GM12874 (cell line): Measurements from ENCODE around the gene CIDEB.

Source experiments
- TF ChIP-seq, protein P1 (sequence below): IDR thresholded peaks from 2 replicates; pipeline ENCODE4 v1.5.1; 2011; ENCODE audit warnings: low read depth, mild to moderate bottlenecking, control low read depth, low read length, moderate library complexity; ENCODE audit not compliant: insufficient read depth

Gene CIDEB

GRCh38 chr14:24261256-24261968, 46.4 kb downstream of the CIDEB start:
- TF ChIP-seq, protein P1, sequence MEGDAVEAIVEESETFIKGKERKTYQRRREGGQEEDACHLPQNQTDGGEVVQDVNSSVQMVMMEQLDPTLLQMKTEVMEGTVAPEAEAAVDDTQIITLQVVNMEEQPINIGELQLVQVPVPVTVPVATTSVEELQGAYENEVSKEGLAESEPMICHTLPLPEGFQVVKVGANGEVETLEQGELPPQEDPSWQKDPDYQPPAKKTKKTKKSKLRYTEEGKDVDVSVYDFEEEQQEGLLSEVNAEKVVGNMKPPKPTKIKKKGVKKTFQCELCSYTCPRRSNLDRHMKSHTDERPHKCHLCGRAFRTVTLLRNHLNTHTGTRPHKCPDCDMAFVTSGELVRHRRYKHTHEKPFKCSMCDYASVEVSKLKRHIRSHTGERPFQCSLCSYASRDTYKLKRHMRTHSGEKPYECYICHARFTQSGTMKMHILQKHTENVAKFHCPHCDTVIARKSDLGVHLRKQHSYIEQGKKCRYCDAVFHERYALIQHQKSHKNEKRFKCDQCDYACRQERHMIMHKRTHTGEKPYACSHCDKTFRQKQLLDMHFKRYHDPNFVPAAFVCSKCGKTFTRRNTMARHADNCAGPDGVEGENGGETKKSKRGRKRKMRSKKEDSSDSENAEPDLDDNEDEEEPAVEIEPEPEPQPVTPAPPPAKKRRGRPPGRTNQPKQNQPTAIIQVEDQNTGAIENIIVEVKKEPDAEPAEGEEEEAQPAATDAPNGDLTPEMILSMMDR: no peak

DNA sequence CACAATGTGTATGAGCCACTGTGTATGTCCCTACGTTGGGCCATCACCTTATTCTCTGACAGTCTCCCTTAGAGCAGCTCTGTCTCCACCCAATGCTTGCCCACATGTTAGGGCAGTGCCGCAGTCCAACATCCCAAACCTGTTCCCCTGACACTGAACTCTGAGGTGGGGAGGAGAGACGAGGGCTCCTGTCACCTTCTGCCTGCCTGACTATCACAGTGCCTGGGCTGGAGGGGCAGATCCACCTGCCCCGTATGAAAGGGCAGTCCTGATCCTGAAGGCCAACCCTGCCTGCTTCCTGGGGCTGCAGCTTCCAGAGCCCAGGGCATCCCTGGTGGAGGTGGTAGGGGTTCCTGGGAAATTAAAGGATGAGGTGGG, 47.0 kb downstream of the CIDEB start:
- TF ChIP-seq, protein P1: no peak

DNA sequence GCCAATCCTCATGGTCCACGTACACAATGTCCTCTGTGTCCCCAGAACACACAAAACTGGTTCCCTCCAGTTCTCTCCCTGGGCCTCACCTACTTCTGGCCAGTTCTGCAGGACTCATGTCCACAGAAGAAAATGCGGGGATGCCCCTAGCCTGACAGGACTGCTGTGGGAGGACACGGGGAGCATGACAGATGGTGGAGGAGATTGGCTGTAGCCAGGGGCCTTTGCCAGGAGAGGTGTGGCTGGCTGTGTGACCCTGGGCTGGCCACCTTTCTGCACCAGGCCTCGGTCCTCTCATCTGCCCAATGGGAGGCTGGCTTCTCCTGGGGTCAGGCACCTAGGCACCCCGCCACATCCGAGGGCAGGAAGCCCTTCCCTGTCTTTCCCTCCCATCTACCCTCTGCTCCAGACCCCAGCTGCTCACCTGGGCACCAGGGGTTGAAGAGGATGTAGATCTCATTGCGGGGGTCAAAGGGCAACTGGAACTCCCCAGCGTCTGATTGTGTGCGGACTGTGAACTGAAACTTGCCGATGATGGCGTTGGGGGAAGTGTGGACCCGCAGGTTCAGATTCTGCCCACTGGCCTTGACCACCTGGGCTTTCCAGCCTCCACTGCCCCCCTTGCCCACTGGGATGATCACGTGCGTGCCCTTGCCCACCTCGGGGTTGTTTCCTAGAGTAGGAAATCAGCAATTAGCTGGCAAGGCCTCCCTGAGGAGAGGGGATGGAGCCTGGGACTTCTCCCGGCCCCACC, 47.6 kb downstream of the CIDEB start:
- TF ChIP-seq, protein P1: no peak

- TF ChIP-seq, protein P1: no peak
These were observed 48.3 kb downstream of the CIDEB start for GRCh38 chr14:24259282-24260025.

DNA sequence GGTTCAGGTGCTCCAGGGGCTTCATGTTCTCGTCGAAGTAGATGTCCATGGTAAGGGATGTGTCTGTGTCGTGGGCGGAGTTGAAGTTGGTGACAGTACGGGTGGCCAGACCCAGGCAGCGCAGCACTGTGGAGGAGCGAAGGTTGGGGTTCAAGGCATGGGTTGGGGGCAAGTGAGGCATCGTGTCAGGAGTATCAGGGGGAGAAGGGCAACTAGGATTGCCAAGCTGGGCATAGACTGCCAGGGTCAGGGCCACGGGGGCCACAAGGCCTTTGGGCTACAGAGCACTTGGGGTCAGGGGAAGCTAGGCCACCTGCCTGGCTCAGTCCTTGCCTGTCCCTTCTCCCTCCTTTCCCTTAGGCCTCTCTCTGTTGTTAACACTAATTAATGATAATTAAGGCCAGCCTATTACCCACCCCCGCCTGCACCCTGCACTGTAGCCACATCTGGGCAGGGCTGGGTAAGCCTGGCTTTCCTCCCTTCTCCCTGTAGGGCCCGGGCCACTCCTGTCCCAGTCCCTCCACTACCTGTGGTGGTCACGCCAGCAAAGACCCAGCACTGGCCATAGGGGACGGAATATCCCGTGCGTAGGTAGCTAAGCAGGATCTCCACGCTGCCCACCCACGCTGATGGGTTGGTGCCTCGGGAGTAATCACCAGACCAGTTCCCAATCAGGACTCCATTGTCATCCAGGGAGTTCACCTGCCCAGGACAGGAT, 49.1 kb downstream of the CIDEB start:
- TF ChIP-seq, protein P1: no peak

GRCh38 chr14:24258119-24258518, 49.7 kb downstream of the CIDEB start:
- TF ChIP-seq, protein P1: no peak
